Left forelimb (tissue), 1 donor: ENCODE results near the gene DTNA.
"Not testable (repeated sequence)": the region's sequence is repeated elsewhere in the genome, so short reads cannot be mapped to it uniquely, and the experiment has no call there.

ENCODE experiments used
- DNase-seq: peaks from one replicate; pipeline ENCODE4 v3.0.0-alpha.2; 2018; ENCODE audit warnings: low spot score

DTNA gene

GRCh38 chr18:34725737-34726136, 15.6 kb downstream of the DTNA start:
- DNase-seq, result not testable (repeated sequence)

- DNase-seq, result no peak
These were observed 16.3 kb downstream of the DTNA start for GRCh38 chr18:34726286-34727004.

DNA sequence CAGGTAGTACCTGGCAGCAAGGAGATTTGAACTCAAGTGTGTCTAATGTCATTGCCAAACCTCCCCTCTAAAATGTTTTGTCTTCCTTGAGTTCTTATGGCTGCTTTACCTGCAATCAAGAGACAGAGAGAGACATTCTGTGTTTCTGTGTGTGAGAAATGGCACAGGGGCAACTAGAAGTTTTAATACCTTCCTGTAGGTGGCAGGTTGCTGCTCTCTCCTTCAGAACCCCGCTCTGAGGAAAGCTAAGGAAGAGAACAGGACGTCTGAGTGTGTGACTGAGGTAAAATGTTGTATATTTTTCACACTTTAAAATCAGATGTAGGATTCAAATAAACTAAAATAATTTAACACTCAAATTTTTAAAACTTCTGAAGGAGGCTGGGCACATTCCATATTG, 19.2 kb downstream of the DTNA start:
- no peak for DNase-seq

- DNase-seq, result no peak
These were observed 19.8 kb downstream of the DTNA start for GRCh38 chr18:34729740-34730355.

GRCh38 chr18:34730774-34731173, 20.7 kb downstream of the DTNA start:
- no peak for DNase-seq

- no peak for DNase-seq
These were observed 24.0 kb downstream of the DTNA start for GRCh38 chr18:34734056-34734455.

GRCh38 chr18:34734526-34734925, 24.4 kb downstream of the DTNA start:
- not testable (repeated sequence) for DNase-seq

DNA sequence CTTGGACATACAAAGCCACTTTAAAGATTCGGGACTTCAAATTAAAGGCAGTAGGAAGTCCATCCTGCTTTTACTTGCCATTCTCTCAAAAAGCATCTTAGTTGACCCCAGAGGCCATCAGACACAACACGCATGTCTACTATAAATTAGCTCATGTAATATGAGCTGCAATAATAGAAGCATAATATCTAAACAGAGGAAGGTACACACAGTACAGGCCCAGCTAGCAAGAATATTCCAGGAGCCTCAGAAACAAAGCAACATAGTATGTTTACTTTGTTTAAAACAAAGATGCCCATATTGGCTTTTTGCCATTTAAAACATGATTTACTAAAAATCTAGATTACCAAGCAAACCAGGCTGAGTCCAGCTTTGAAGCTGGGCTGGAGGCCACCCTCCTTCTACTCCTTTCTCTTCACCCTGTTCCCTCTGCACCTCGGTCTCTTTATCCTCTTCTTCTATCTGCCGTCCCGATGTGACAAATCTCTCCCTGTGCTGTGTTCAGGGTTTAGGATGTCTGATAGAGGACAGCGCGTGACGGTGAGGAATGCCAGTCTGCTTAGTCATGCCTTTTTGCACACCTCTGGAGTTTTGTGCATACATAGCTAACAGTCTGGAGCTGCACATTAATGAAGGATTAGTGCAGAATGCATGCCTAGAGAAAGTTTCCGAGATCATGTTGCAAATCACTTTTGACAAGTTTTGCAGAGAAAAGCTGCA, 28.2 kb downstream of the DTNA start:
- no peak for DNase-seq

GRCh38 chr18:34740101-34740500, 30.0 kb downstream of the DTNA start:
- DNase-seq, result no peak

GRCh38 chr18:34740724-34741123, 30.6 kb downstream of the DTNA start:
- DNase-seq, result no peak

GRCh38 chr18:34741401-34741800, 31.3 kb downstream of the DTNA start:
- no peak for DNase-seq

DNA sequence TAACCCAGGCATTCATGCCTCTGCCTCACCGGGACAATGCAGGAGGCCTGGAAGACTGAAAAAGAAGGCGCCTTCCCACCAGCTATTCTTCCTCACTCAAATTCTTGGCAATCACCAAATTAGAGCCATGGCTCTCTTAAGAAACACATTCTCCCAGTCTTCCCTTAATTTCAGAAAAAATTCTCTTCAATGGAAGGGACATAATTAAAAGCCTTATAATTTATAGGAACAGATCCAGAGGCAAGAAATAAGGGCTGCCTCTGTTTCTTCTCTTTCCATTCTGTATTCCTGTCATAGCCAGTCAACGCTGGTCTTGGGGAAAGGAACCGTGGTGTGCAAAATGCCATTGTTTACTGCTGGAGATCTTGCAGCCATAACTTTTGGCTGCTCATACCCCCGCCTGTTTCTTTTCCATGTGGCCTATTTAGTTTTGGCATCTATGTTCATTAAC, 32.8 kb downstream of the DTNA start:
- DNase-seq, result no peak

- DNase-seq, result no peak
These were observed 34.5 kb downstream of the DTNA start for GRCh38 chr18:34744569-34744968.

DNA sequence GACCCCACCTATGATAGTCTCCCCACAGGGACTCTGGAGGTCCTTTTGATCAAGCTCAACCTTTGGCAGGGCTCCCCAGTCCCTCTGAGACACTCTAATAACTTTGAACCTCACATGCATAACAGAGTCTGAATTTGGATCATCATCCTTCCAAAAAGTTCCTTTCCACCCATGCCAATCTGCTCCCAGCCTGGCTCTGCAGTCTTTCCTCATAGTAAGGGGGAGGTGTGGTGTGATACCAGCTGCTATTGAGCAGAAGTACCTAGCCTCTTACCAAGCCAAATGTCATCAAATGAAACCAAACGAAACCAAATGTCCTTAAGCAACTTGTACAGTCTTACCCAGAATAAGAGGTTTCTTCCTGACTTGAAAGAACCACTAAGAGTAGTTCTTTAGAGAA, 36.5 kb downstream of the DTNA start:
- DNase-seq, result no peak

- no peak for DNase-seq
These were observed 39.6 kb downstream of the DTNA start for GRCh38 chr18:34749721-34750120.

DNA sequence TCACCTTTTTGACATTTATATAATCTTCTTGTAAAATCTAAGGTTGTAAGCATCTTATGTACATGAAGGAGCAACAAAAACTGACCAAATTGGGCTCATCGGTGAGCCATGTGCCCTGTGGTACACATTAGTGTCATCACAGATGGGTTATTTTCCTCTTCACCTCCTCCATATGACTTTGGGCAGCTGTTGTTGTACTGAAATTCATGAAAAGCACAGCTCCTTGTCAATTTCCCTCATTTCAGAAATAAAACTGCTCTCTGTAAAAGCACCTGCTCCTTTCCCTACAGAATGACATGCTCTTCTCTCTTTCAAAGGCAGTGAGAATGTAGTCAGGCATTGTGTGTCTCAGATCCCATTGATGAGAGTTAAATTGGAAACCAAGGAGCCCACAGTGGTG, 42.0 kb downstream of the DTNA start:
- DNase-seq, result no peak

DNA sequence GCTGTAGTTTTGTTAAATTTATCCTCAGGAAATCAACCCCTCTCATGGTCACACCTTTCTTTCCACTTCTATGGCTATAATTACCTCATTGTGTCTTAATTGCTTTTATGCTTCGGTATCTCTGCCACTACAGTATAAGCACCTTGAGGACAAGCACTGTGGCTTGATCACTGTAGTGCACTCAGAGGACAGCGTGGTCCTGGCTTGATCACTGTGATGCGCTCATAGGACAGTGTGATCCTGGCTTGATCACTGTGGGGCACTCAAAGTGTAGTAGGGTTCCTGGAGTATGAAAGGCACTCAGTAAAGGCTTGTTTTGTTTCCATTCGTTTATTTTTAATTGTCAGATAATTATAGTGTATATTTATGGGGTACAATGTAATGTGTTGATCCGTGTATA, 44.2 kb downstream of the DTNA start:
- no peak for DNase-seq

DNA sequence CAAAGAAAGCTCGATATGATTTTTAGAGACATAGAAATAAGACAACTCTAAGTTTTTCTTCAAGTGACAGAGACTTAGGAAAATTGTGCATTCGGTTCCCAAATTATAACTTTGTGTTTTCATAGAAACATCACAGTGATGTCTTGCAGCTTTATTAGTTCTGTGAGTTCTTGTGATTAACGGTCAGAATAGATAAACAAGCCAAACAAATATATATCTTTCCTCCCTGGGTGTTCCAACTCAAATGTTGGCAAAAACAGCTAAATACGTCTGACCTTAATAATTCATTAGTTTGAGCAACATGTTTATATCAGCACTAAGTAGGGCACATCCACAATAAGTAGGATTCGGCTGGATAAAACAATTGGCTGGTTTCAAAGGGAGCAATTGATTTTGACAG, 47.6 kb downstream of the DTNA start:
- no peak for DNase-seq

GRCh38 chr18:34758378-34758948, 48.4 kb downstream of the DTNA start:
- no peak for DNase-seq

GRCh38 chr18:34760444-34760843, 50.3 kb downstream of the DTNA start:
- no peak for DNase-seq

DNA sequence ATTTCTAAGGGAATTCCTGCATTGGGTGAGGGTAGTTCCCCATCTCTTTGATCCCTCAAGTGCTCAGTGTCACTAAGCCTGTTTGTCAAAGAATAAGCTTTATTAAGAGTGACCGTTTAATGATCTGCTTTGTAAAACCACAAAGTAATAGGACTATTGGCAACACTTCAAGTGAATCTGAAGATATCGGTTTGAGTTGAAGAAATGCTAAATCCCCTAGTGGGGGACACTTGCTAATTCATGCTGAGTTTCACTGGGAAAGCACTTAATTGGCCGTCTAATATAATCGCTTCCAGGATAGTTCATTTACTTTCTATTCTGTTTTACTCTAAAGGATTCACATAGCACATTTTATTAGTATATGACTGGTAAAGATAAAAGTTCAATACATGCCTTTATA, 54.4 kb downstream of the DTNA start:
- DNase-seq, result no peak

- DNase-seq, result no peak
These were observed 57.5 kb downstream of the DTNA start for GRCh38 chr18:34767601-34768027.

GRCh38 chr18:34771958-34772357, 61.9 kb downstream of the DTNA start:
- DNase-seq, result no peak
